Measurements from ENCODE around the gene TBC1D10A. TPM values are rescaled to one million over a fixed set of nuclear protein-coding genes. Genes with fewer than 3 reads are reported as not detected.
A peak's percentile ranks its signal among the peaks of the same experiment; 100 is the strongest.

TBC1D10A gene
- total and polyA plus RNA-seq, 2 donors (not counting 1 experiment from before 2014, with no cell fraction given): 10.8 to 11.7 TPM

DNA sequence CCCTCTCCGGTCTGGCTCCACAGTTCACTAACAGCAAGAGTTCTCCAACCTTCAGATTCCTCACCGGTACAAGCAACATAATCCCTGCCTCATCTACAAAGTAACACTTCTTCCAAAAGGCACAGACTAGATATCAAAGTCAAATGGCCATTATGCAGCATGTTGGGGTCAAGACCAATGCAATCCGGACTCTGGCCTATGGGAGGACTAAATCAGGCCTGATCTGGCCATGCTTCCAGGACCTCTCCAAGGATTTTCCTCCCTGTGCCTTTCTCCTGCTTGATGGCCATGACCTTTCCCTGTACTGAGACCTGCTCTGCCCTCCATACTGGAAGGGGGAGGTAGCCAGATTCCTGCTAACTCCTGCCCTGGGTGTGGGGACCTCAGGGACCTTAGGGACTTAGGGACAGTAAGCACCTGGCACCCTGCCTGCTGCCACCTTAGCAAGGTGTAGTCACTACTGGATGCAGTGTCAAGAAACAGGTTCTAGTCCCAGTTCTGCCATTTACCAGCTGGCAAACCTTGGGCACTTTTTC, 6.7 kb downstream of the TBC1D10A start:
- no peak for TF ChIP-seq EZH2 (IDR thresholded peaks at IDR 0.05; ENCODE audit: low read length, missing control alignments)
- TF ChIP-seq, protein P1, sequence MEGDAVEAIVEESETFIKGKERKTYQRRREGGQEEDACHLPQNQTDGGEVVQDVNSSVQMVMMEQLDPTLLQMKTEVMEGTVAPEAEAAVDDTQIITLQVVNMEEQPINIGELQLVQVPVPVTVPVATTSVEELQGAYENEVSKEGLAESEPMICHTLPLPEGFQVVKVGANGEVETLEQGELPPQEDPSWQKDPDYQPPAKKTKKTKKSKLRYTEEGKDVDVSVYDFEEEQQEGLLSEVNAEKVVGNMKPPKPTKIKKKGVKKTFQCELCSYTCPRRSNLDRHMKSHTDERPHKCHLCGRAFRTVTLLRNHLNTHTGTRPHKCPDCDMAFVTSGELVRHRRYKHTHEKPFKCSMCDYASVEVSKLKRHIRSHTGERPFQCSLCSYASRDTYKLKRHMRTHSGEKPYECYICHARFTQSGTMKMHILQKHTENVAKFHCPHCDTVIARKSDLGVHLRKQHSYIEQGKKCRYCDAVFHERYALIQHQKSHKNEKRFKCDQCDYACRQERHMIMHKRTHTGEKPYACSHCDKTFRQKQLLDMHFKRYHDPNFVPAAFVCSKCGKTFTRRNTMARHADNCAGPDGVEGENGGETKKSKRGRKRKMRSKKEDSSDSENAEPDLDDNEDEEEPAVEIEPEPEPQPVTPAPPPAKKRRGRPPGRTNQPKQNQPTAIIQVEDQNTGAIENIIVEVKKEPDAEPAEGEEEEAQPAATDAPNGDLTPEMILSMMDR (conservative IDR thresholded peaks at IDR 0.05 in 1 of 2, IDR thresholded peaks at IDR 0.05 in 1 of 2; ENCODE audit: low read depth in 1 of 2, low read length in 2 of 2): no peak
- Histone ChIP-seq H3K9me3 (ENCODE audit: control insufficient read depth, insufficient read depth, low read depth, low read length) (no peaks in the 10 kb centered on the region), H3K4me1 (ENCODE audit: control insufficient read depth, extremely low read depth, insufficient read depth, low read length) (peaks cover 13% of the 10 kb centered on the region), H2AFZ (ENCODE audit: low read length) (no peak overlapping the region), H4K20me1 (ENCODE audit: control insufficient read depth, extremely low read depth, insufficient read depth, low read length) (peaks cover 2% of the 10 kb centered on the region), H3K4me3 (replicated peaks in 1 of 4; ENCODE audit: control extremely low read depth in 1 of 4, insufficient read depth in 1 of 4, low read depth in 3 of 4, low read length in 4 of 4) (no peak overlapping the region), H3K9ac (ENCODE audit: insufficient read depth, low read length) (no peak overlapping the region), H3K27me3 (ENCODE audit: control insufficient read depth, insufficient read depth, low read length) (no peaks in the 10 kb centered on the region), H3K36me3 (ENCODE audit: control insufficient read depth, insufficient read depth, low read length) (peaks cover 2% of the 10 kb centered on the region), H3K27ac (ENCODE audit: insufficient read depth, low read length) (no peak overlapping the region), H3K4me2 (ENCODE audit: extremely low read depth, insufficient read depth, low read length) (no peak overlapping the region), H3K79me2 (ENCODE audit: control insufficient read depth, insufficient read depth, low read length) (peaks cover 19% of the 10 kb centered on the region)
- no peak for DNase-seq (ENCODE audit: low read depth in 2 of 2)

DNA sequence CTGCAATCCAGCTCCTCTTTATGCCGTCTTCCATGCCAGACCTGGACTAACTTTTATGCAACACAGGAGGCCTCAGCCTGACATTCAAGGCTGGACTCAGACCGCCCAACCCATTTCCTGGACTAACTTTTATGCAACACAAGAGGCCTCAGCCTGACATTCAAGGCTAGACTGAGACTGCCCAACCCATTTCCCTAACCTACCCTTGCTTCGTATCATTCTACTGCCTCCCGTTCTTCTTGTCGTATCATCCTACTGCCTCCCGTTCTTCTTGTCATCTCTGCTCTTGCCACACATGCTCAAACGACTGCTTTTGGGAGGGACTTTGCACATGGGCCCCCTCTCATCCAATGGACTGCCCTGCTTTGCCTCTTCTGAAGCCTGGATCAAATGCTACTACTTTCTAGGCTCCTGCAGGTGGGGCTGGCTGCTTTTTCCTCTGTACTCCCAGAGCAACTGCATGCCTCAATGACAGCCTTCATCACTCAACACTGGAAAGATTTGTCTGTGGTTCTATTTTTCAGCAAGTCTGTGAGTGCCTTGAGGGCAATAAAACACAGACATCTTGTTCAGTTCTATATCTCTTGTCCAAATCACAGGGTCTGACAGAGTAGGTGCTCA, 7.8 kb downstream of the TBC1D10A start:
- no peaks in the 10 kb centered on the region for H3K9me3 ChIP-seq (ENCODE audit: control insufficient read depth, insufficient read depth, low read depth, low read length)
- H3K27me3 ChIP-seq (ENCODE audit: control insufficient read depth, insufficient read depth, low read length): no peaks in the 10 kb centered on the region

DNA sequence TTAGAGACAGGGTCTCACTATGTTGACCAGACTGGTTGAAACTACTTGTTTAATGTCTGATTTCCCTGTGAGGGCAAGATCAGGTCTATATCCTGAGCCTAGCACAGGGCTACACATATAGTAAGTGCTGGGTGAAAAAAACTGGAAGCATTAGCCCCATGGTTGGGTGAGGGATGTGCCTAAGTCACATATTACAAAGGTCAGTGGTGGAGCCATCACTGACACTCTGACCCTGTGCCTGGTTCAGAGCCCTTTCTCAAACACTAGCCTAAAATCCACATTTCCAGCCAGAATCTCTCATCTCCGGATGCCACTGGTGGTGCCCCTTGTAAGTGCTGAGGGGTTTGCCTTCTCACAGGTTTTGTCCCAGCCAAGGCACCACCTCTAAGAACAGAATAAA, 9.0 kb downstream of the TBC1D10A start:
- no peak for DNase-seq (ENCODE audit: low read depth in 2 of 2)
- H2AFZ ChIP-seq (ENCODE audit: low read length): no peak overlapping the region
- no peaks in the 10 kb centered on the region for H3K9me3 ChIP-seq (ENCODE audit: control insufficient read depth, insufficient read depth, low read depth, low read length)
- H3K27ac ChIP-seq (ENCODE audit: insufficient read depth, low read length): no peak overlapping the region
- peaks cover 13% of the 10 kb centered on the region for H3K79me2 ChIP-seq (ENCODE audit: control insufficient read depth, insufficient read depth, low read length)
- H3K4me2 ChIP-seq (ENCODE audit: extremely low read depth, insufficient read depth, low read length): no peak overlapping the region
- H3K27me3 ChIP-seq (ENCODE audit: control insufficient read depth, insufficient read depth, low read length): no peaks in the 10 kb centered on the region
- H3K36me3 ChIP-seq (ENCODE audit: control insufficient read depth, insufficient read depth, low read length): peaks cover 2% of the 10 kb centered on the region
- no peak overlapping the region for H3K4me3 ChIP-seq (replicated peaks in 1 of 4; ENCODE audit: control extremely low read depth in 1 of 4, insufficient read depth in 1 of 4, low read depth in 3 of 4, low read length in 4 of 4)
- H3K4me1 ChIP-seq (ENCODE audit: control insufficient read depth, extremely low read depth, insufficient read depth, low read length): peaks cover 6% of the 10 kb centered on the region
- H3K9ac ChIP-seq (ENCODE audit: insufficient read depth, low read length): no peak overlapping the region
- TF ChIP-seq, protein P1 (conservative IDR thresholded peaks at IDR 0.05 in 1 of 2, IDR thresholded peaks at IDR 0.05 in 1 of 2; ENCODE audit: low read depth in 1 of 2, low read length in 2 of 2): no peak
- no peak for TF ChIP-seq EZH2 (IDR thresholded peaks at IDR 0.05; ENCODE audit: low read length, missing control alignments)
- no peaks in the 10 kb centered on the region for H4K20me1 ChIP-seq (ENCODE audit: control insufficient read depth, extremely low read depth, insufficient read depth, low read length)

More for the DNA sequence above, 7.8 kb downstream of the TBC1D10A start:
- Histone ChIP-seq H3K4me2 (ENCODE audit: extremely low read depth, insufficient read depth, low read length) (no peak overlapping the region), H3K4me1 (ENCODE audit: control insufficient read depth, extremely low read depth, insufficient read depth, low read length) (peaks cover 6% of the 10 kb centered on the region), H3K4me3 (replicated peaks in 1 of 4; ENCODE audit: control extremely low read depth in 1 of 4, insufficient read depth in 1 of 4, low read depth in 3 of 4, low read length in 4 of 4) (no peak overlapping the region), H3K9ac (ENCODE audit: insufficient read depth, low read length) (no peak overlapping the region), H3K36me3 (ENCODE audit: control insufficient read depth, insufficient read depth, low read length) (peaks cover 2% of the 10 kb centered on the region), H3K79me2 (ENCODE audit: control insufficient read depth, insufficient read depth, low read length) (peaks cover 17% of the 10 kb centered on the region), H4K20me1 (ENCODE audit: control insufficient read depth, extremely low read depth, insufficient read depth, low read length) (peaks cover 2% of the 10 kb centered on the region), H2AFZ (ENCODE audit: low read length) (no peak overlapping the region), H3K27ac (ENCODE audit: insufficient read depth, low read length) (no peak overlapping the region)
- peak in 1 of 2 donors; percentile 32 for DNase-seq (ENCODE audit: low read depth in 2 of 2)
- TF ChIP-seq, protein P1 (conservative IDR thresholded peaks at IDR 0.05 in 1 of 2, IDR thresholded peaks at IDR 0.05 in 1 of 2; ENCODE audit: low read depth in 1 of 2, low read length in 2 of 2): no peak
- TF ChIP-seq EZH2 (IDR thresholded peaks at IDR 0.05; ENCODE audit: low read length, missing control alignments): no peak
